ENCODE measurements around the gene UQCC5.
"Not testable (repeated sequence)": the region's sequence is repeated elsewhere in the genome, so short reads cannot be mapped to it uniquely, and the experiment has no call there.

UQCC5 gene

GRCh38 chr3:52523386-52524257 is 12.8 kb upstream of the UQCC5 start:
- no CpG with 5 or more reads among the region's 26 CpGs for WGBS (ENCODE audit: extremely low coverage, insufficient coverage, low lambda C conversion rate)

DNA sequence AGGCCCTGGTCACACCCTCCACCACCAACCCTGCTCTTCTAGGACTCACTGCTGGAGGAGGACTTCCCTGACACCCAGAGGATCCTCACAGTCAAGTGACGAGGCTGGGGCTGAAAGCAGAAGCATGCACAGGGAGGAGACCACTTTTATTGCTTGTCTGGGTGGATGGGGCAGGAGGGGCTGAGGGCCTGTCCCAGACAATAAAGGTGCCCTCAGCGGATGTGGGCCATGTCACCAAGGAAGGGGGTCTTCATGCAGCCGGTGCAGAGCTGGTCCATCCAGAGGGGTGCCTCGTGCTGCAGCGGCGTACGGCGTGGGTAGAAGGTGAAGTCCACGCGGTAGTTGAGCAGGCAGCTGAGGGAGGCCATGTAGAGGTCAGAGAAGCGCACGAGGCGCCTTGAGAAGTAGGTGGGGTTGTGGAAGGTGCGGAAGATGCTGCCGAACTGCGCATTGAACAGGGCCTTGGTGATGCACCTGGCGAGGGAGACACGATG is 12.1 kb upstream of the UQCC5 start:
- no peaks in the 10 kb centered on the region for H3K4me1 ChIP-seq (ENCODE audit: control insufficient read depth, low read depth, low read length)
- H3K56ac ChIP-seq (ENCODE audit: low read length), result no peak overlapping the region
- no peak overlapping the region for H4K5ac ChIP-seq (ENCODE audit: low read length)
- H3K27me3 ChIP-seq (ENCODE audit: insufficient read depth, low read length, poor library complexity), result no peaks in the 10 kb centered on the region
- no peak overlapping the region for H3K4ac ChIP-seq (ENCODE audit: low read depth, low read length)
- peaks cover 25% of the 10 kb centered on the region for H3K36me3 ChIP-seq (ENCODE audit: control insufficient read depth, insufficient read depth, low read length)
- no peak overlapping the region for H3K27ac ChIP-seq (ENCODE audit: low read depth, low read length)
- H3K9ac ChIP-seq (ENCODE audit: low read length), result no peak overlapping the region
- peaks cover 3% of the 10 kb centered on the region for H3K79me1 ChIP-seq (ENCODE audit: low read length)
- H3K4me3 ChIP-seq (ENCODE audit: low read length), result no peak overlapping the region
- H2BK5ac ChIP-seq (ENCODE audit: low read length), result no peak overlapping the region
- no peak overlapping the region for H2BK15ac ChIP-seq (replicated peaks; ENCODE audit: low read depth)
- no peak for DNase-seq
- no peak overlapping the region for H2AK5ac ChIP-seq (ENCODE audit: low read length)
- no peak overlapping the region for H3K23ac ChIP-seq (ENCODE audit: low read length)
- H3K4me2 ChIP-seq (ENCODE audit: low read length), result no peak overlapping the region
- H4K8ac ChIP-seq (ENCODE audit: low read depth, low read length), result no peak overlapping the region
- no peaks in the 10 kb centered on the region for H3K79me2 ChIP-seq (ENCODE audit: control insufficient read depth, insufficient read depth, low read length)
- no peak overlapping the region for H2BK120ac ChIP-seq (ENCODE audit: low read depth, low read length)
- H3K18ac ChIP-seq (ENCODE audit: low read length), result no peak overlapping the region
- WGBS (ENCODE audit: extremely low coverage, insufficient coverage, low lambda C conversion rate), result no CpG with 5 or more reads among the region's 18 CpGs

More at GRCh38 chr3:52523386-52524257, 12.8 kb upstream of the UQCC5 start:
- H3K9ac ChIP-seq (ENCODE audit: low read length), result no peak overlapping the region
- no peak overlapping the region for H2AK5ac ChIP-seq (ENCODE audit: low read length)
- H2BK5ac ChIP-seq (ENCODE audit: low read length), result no peak overlapping the region
- no peak overlapping the region for H3K4me3 ChIP-seq (ENCODE audit: low read length)
- H2BK15ac ChIP-seq (replicated peaks; ENCODE audit: low read depth), result no peak overlapping the region
- no peak overlapping the region for H2BK120ac ChIP-seq (ENCODE audit: low read depth, low read length)
- DNase-seq, result no peak
- H3K18ac ChIP-seq (ENCODE audit: low read length), result no peak overlapping the region
- no peak overlapping the region for H4K5ac ChIP-seq (ENCODE audit: low read length)
- no peaks in the 10 kb centered on the region for H3K27me3 ChIP-seq (ENCODE audit: insufficient read depth, low read length, poor library complexity)
- peaks cover 20% of the 10 kb centered on the region for H3K36me3 ChIP-seq (ENCODE audit: control insufficient read depth, insufficient read depth, low read length)
- no peak overlapping the region for H3K4me2 ChIP-seq (ENCODE audit: low read length)
- no peak overlapping the region for H3K27ac ChIP-seq (ENCODE audit: low read depth, low read length)
- no peak overlapping the region for H3K23ac ChIP-seq (ENCODE audit: low read length)
- H4K8ac ChIP-seq (ENCODE audit: low read depth, low read length), result no peak overlapping the region
- H3K4me1 ChIP-seq (ENCODE audit: control insufficient read depth, low read depth, low read length), result no peaks in the 10 kb centered on the region
- no peaks in the 10 kb centered on the region for H3K79me2 ChIP-seq (ENCODE audit: control insufficient read depth, insufficient read depth, low read length)
- no peaks in the 10 kb centered on the region for H3K79me1 ChIP-seq (ENCODE audit: low read length)
- no peak overlapping the region for H3K56ac ChIP-seq (ENCODE audit: low read length)
- H3K4ac ChIP-seq (ENCODE audit: low read depth, low read length), result no peak overlapping the region

DNA sequence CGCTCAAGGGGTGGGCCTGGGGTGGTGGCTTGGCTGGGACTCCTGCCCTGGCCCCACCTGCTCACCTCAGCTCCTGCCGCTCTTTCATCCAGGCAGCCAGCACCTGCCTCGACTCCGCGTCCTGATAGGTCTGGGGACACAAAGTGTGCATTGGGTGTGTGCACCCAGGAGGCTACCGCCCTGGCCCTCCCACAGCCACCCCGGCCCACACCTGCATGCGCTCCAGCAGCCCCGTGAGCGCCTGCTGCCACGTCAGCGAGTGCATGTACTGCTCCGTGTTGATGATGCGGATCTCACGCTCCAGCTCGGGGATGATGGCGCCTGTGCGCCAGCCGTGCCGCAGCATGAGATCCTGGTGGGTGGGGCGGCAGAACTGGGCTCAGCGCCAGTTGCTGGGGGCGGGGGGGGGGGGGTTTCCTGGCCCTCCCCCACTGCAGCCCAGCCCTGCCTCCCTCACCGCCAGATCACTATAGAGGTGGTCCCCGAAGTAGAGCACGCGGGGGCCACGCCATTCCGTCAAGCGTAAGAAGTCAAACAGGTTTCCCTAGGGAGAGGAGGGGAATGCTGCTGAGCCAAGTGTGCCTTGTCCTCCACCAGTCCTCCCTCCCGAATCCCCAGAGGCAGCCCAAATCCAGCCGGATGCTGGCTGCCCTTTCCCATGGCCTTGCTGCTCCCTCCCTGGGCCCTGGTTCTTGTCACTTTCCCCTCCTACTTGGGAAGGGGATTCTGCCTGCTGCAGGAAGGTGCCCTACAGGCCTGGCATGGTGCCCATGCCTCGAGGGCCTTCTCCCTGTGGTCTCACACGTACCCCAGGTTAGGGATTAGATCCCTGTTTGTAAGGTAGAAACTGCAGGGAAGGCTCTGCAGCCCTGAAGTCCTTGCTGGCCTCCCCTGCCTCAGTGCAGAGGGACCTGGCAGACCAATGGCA is 11.4 kb upstream of the UQCC5 start:
- H3K56ac ChIP-seq (ENCODE audit: low read length), result no peak overlapping the region
- no peaks in the 10 kb centered on the region for H3K4me1 ChIP-seq (ENCODE audit: control insufficient read depth, low read depth, low read length)
- H3K36me3 ChIP-seq (ENCODE audit: control insufficient read depth, insufficient read depth, low read length), result peaks cover 25% of the 10 kb centered on the region
- no peak overlapping the region for H2BK5ac ChIP-seq (ENCODE audit: low read length)
- H4K5ac ChIP-seq (ENCODE audit: low read length), result no peak overlapping the region
- no peak overlapping the region for H3K23ac ChIP-seq (ENCODE audit: low read length)
- H3K4me2 ChIP-seq (ENCODE audit: low read length), result no peak overlapping the region
- peaks cover 2% of the 10 kb centered on the region for H3K79me2 ChIP-seq (ENCODE audit: control insufficient read depth, insufficient read depth, low read length)
- DNase-seq, result no peak
- no peak overlapping the region for H3K4ac ChIP-seq (ENCODE audit: low read depth, low read length)
- H2BK15ac ChIP-seq (replicated peaks; ENCODE audit: low read depth), result no peak overlapping the region
- no CpG with 5 or more reads among the region's 34 CpGs for WGBS (ENCODE audit: extremely low coverage, insufficient coverage, low lambda C conversion rate)
- no peak overlapping the region for H3K4me3 ChIP-seq (ENCODE audit: low read length)
- H3K79me1 ChIP-seq (ENCODE audit: low read length), result peaks cover 9% of the 10 kb centered on the region
- no peak overlapping the region for H3K27ac ChIP-seq (ENCODE audit: low read depth, low read length)
- no peak overlapping the region for H2AK5ac ChIP-seq (ENCODE audit: low read length)
- no peak overlapping the region for H2BK120ac ChIP-seq (ENCODE audit: low read depth, low read length)
- no peaks in the 10 kb centered on the region for H3K27me3 ChIP-seq (ENCODE audit: insufficient read depth, low read length, poor library complexity)
- no peak overlapping the region for H4K8ac ChIP-seq (ENCODE audit: low read depth, low read length)
- H3K18ac ChIP-seq (ENCODE audit: low read length), result no peak overlapping the region
- no peak overlapping the region for H3K9ac ChIP-seq (ENCODE audit: low read length)

- H3K18ac ChIP-seq (ENCODE audit: low read length), result no peak overlapping the region
- H2AK5ac ChIP-seq (ENCODE audit: low read length), result no peak overlapping the region
- H2BK15ac ChIP-seq (replicated peaks; ENCODE audit: low read depth), result no peak overlapping the region
- no peak overlapping the region for H3K23ac ChIP-seq (ENCODE audit: low read length)
- peaks cover 16% of the 10 kb centered on the region for H3K79me1 ChIP-seq (ENCODE audit: low read length)
- H3K4me2 ChIP-seq (ENCODE audit: low read length), result no peak overlapping the region
- no CpG with 5 or more reads among the region's 9 CpGs for WGBS (ENCODE audit: extremely low coverage, insufficient coverage, low lambda C conversion rate)
- H4K8ac ChIP-seq (ENCODE audit: low read depth, low read length), result no peak overlapping the region
- peaks cover 8% of the 10 kb centered on the region for H3K79me2 ChIP-seq (ENCODE audit: control insufficient read depth, insufficient read depth, low read length)
- no peak overlapping the region for H3K9ac ChIP-seq (ENCODE audit: low read length)
- no peak for DNase-seq
- no peak overlapping the region for H4K5ac ChIP-seq (ENCODE audit: low read length)
- H3K27me3 ChIP-seq (ENCODE audit: insufficient read depth, low read length, poor library complexity), result no peaks in the 10 kb centered on the region
- H3K4me1 ChIP-seq (ENCODE audit: control insufficient read depth, low read depth, low read length), result no peaks in the 10 kb centered on the region
- H3K4me3 ChIP-seq (ENCODE audit: low read length), result no peak overlapping the region
- peaks cover 25% of the 10 kb centered on the region for H3K36me3 ChIP-seq (ENCODE audit: control insufficient read depth, insufficient read depth, low read length)
- no peak overlapping the region for H3K56ac ChIP-seq (ENCODE audit: low read length)
- H2BK5ac ChIP-seq (ENCODE audit: low read length), result no peak overlapping the region
- H3K27ac ChIP-seq (ENCODE audit: low read depth, low read length), result no peak overlapping the region
- no peak overlapping the region for H2BK120ac ChIP-seq (ENCODE audit: low read depth, low read length)
- H3K4ac ChIP-seq (ENCODE audit: low read depth, low read length), result no peak overlapping the region
Observed at GRCh38 chr3:52525680-52526561, 10.5 kb upstream of the UQCC5 start.

DNA sequence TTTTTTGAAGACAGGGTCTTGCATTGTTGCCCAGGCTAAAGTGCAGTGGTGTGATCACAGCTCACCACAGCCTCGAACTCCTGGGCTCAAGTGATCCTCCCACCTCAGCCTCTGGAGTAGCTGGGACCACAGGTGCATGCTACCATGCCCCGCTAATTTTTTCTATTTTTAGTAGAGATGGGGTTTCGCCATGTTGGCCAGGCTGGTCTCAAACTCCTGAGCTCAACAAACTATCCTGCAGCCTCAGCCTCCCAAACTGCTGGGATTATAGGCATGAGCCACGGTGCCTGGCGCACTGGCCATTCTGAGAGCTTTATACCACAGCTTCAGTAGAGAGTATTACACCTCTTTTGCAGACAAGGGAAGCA is 9.8 kb upstream of the UQCC5 start:
- H4K5ac ChIP-seq (ENCODE audit: low read length); H3K4ac ChIP-seq (ENCODE audit: low read depth, low read length); H2BK5ac ChIP-seq (ENCODE audit: low read length); H3K4me1 ChIP-seq (ENCODE audit: control insufficient read depth, low read depth, low read length); H3K27ac ChIP-seq (ENCODE audit: low read depth, low read length); DNase-seq; H2BK120ac ChIP-seq (ENCODE audit: low read depth, low read length); H4K8ac ChIP-seq (ENCODE audit: low read depth, low read length); H3K27me3 ChIP-seq (ENCODE audit: insufficient read depth, low read length, poor library complexity); H2BK15ac ChIP-seq (replicated peaks; ENCODE audit: low read depth); H2AK5ac ChIP-seq (ENCODE audit: low read length); H3K9ac ChIP-seq (ENCODE audit: low read length); H3K4me2 ChIP-seq (ENCODE audit: low read length); H3K23ac ChIP-seq (ENCODE audit: low read length); H3K56ac ChIP-seq (ENCODE audit: low read length); H3K4me3 ChIP-seq (ENCODE audit: low read length); H3K18ac ChIP-seq (ENCODE audit: low read length): not testable (repeated sequence)
- no CpG with 5 or more reads among the region's 5 CpGs for WGBS (ENCODE audit: extremely low coverage, insufficient coverage, low lambda C conversion rate)
- peaks cover 25% of the 10 kb centered on the region for H3K36me3 ChIP-seq (ENCODE audit: control insufficient read depth, insufficient read depth, low read length)
- peaks cover 14% of the 10 kb centered on the region for H3K79me2 ChIP-seq (ENCODE audit: control insufficient read depth, insufficient read depth, low read length)
- H3K79me1 ChIP-seq (ENCODE audit: low read length), result peaks cover 21% of the 10 kb centered on the region
